Thyroid gland (tissue), 4 donors: Measurements from ENCODE around the gene VWF. TPM values are rescaled to one million over a fixed set of nuclear protein-coding genes. Genes with fewer than 3 reads are reported as not detected.
A peak's percentile ranks its signal among the peaks of the same experiment; 100 is the strongest.

Experiments used
- DNase-seq, 2 donors: peaks; one replicate each; pipeline ENCODE4 v3.0.0-alpha.2; 2019
- H3K27ac ChIP-seq, 3 donors: fragments of 200-600 bp; sonication (generic); 1 replicate in 2 of 3; 2 replicates in 1 of 3; pipeline ENCODE4 v1.5.1; 2016 to 2019; ENCODE audit warnings: mild to moderate bottlenecking in 1 of 3, moderate library complexity in 1 of 3
- H3K27me3 ChIP-seq: fragments of 200-600 bp; sonication (generic); one replicate; pipeline ENCODE4 v1.5.1; 2019
- H3K36me3 ChIP-seq, 2 donors: fragments of 200-600 bp; sonication (generic); one replicate each; pipeline ENCODE4 v1.5.1; 2016 to 2019
- H3K4me1 ChIP-seq, 2 donors: fragments of 200-600 bp; sonication (generic); one replicate each; pipeline ENCODE4 v1.5.1; 2017 to 2019
- H3K4me3 ChIP-seq, 3 donors: fragments of 200-600 bp; sonication (generic); replicated peaks in 1 of 3; 1 replicate in 2 of 3; 2 replicates in 1 of 3; pipeline ENCODE4 v1.5.1; 2016; ENCODE audit warnings: mild to moderate bottlenecking in 1 of 3
- H3K9me3 ChIP-seq: fragments of 200-600 bp; sonication (generic); one replicate; pipeline ENCODE4 v1.5.1; 2017
- CTCF ChIP-seq, 6 experiments: fragments of 200-600 bp in 3 of 6; fragments of 450-650 bp in 3 of 6; sonication (generic) in 3 of 6; IDR thresholded peaks; one replicate each; pipeline ENCODE4 v1.5.1; 2016 to 2019; ENCODE audit warnings: antibody characterized with exemption in 6 of 6, mild to moderate bottlenecking in 2 of 6, inconsistent platforms in 1 of 6, moderate library complexity in 1 of 6
- POLR2A ChIP-seq, 2 donors: fragments of 450-650 bp; IDR thresholded peaks; one replicate each; pipeline ENCODE4 v1.6.1; 2017; ENCODE audit warnings: antibody characterized with exemption in 2 of 2, mild to moderate bottlenecking in 2 of 2, moderate library complexity in 1 of 2
- WGBS, 2 donors: methylation state at CpG; one replicate each; pipeline ENCODE4 v1.1.5; 2017; 5-methylcytosine and 5-hydroxymethylcytosine counted together
- intact Hi-C: fragments of 100-400 bp; cut with DNase I; formaldehyde crosslinking; loops from one replicate; pipeline ENCODE4 v1.15.1; 2023
- total RNA-seq, 4 donors: library from RNA; depleted of rRNA; stranded (reverse); fragments of >200 nt; gene quantifications; one replicate each; pipeline ENCODE4 v1.2.3, GENCODE V29; 2016

VWF gene
- total RNA-seq, 4 donors from 2014 or later, result 54.3 to 169 (median 98.5) TPM

GRCh38 chr12:6070472-6071257, 53.8 kb downstream of the VWF start:
- H3K36me3 ChIP-seq, result no peaks in the 10 kb centered on the region
- no peak for DNase-seq
- H3K4me3 ChIP-seq, result no peak overlapping the region
- intact Hi-C loops, result loop anchor here (5.0 kb wide), 1 partner anchor 107 kb away; no protein-coding TSS in a partner anchor
- TF ChIP-seq POLR2A (IDR thresholded peaks at IDR 0.05), result no peak
- no peak for TF ChIP-seq CTCF (IDR thresholded peaks at IDR 0.05)
- H3K9me3 ChIP-seq, result no peaks in the 10 kb centered on the region
- H3K27me3 ChIP-seq, result no peaks in the 10 kb centered on the region
- peak overlapping the region in 1 of 3 donors; percentile 12 for H3K27ac ChIP-seq
- peaks cover 0 to 5% of the 10 kb centered on the region in 2 donors for H3K4me1 ChIP-seq
- WGBS, 2 donors, result 81 to 83% methylated on average over 11 of the region's 11 CpGs

GRCh38 chr12:6069437-6070093, 54.9 kb downstream of the VWF start:
- Histone ChIP-seq H3K27me3 (no peaks in the 10 kb centered on the region), H3K4me3 (no peak overlapping the region), H3K36me3 (no peaks in the 10 kb centered on the region), H3K9me3 (no peaks in the 10 kb centered on the region), H3K27ac (peak overlapping the region in 2 of 3 donors; percentile 23 to 38), H3K4me1 (peaks cover 0 to 10% of the 10 kb centered on the region in 2 donors)
- TF ChIP-seq CTCF (IDR thresholded peaks at IDR 0.05), result no peak
- TF ChIP-seq POLR2A (IDR thresholded peaks at IDR 0.05), result no peak
- intact Hi-C loops, result loop anchor here (5.0 kb wide), 2 partner anchors 108 to 118 kb away; no protein-coding TSS in a partner anchor
- no peak for DNase-seq
- 73 to 75% methylated on average over 8 of the region's 8 CpGs for WGBS, 2 donors

- no peak for DNase-seq
- no peak for TF ChIP-seq POLR2A (IDR thresholded peaks at IDR 0.05)
- TF ChIP-seq CTCF (IDR thresholded peaks at IDR 0.05), result no peak
- no peaks in the 10 kb centered on the region for H3K36me3 ChIP-seq
- H3K4me1 ChIP-seq, result peaks cover 0 to 10% of the 10 kb centered on the region in 2 donors
- no peak overlapping the region for H3K4me3 ChIP-seq
- H3K27me3 ChIP-seq, result no peaks in the 10 kb centered on the region
- no peaks in the 10 kb centered on the region for H3K9me3 ChIP-seq
- intact Hi-C loops, result loop anchor here (5.0 kb wide), 1 partner anchor 119 kb away; no protein-coding TSS in a partner anchor
- 83 to 85% methylated on average over 9 of the region's 9 CpGs for WGBS, 2 donors
- no peak overlapping the region for H3K27ac ChIP-seq
Observed at GRCh38 chr12:6068227-6068626, 56.2 kb downstream of the VWF start.

DNA sequence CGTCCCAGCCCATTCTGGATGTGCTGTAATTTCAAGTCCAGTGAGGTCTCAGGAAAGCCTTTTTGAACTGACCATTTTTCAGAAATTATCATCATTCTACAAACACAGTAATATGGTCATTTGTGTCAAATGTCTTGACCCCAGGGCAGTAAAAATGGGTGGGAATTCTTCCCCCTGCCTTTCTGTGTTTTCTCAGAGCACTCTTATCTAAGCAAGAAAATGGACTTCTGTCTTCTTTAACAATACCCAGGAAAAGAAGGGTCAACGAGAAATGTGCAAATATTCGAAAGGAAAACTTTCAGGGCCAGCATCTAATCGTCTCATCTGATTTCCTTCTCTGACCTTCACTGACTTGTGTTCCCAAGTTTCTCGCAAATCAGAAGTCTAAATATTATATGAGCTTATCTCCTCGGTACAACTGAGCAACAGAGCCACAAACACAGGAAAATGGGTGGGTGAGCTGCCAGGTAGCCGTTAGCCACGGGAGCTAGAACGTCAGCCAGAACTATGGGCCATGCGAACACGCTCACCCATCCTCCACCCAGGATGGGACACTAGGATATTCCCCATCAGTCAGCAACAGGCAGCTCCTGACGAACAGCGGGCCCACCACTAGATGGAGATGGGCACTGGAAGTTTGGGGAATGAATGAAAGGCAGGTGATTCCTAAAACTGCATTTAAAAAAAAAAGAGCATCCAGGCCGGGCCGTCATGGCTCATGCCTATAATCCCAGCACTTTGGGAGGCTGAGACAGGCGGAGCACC, 57.1 kb downstream of the VWF start:
- Histone ChIP-seq H3K4me1 (peaks cover 0 to 10% of the 10 kb centered on the region in 2 donors), H3K9me3 (no peaks in the 10 kb centered on the region), H3K4me3 (no peak overlapping the region), H3K27ac (no peak overlapping the region), H3K36me3 (no peaks in the 10 kb centered on the region), H3K27me3 (no peaks in the 10 kb centered on the region)
- DNase-seq, result no peak
- TF ChIP-seq POLR2A (IDR thresholded peaks at IDR 0.05) (no peak), CTCF (IDR thresholded peaks at IDR 0.05) (peak in 2 of 6 experiments; percentile 8 to 20)
- intact Hi-C loops, result loop anchor here (5.0 kb wide), 1 partner anchor 120 kb away; no protein-coding TSS in a partner anchor
- WGBS, 2 donors, result 72 to 74% methylated on average over 16 of the region's 16 CpGs
